Renal cortical epithelial cell (primary cell): ENCODE data around the gene ASPA. TPM values are rescaled to one million over a fixed set of nuclear protein-coding genes. Genes with fewer than 3 reads are reported as not detected.
"Not testable (repeated sequence)": the region's sequence is repeated elsewhere in the genome, so short reads cannot be mapped to it uniquely, and the experiment has no call there.

ENCODE experiments used
- DNase-seq: peaks from one replicate; pipeline ENCODE4 v3.0.0-alpha.2; 2011; ENCODE audit warnings: low read depth
- total RNA-seq: library from RNA; depleted of rRNA; stranded (reverse); fragments of >200 nt; gene quantifications from 2 replicates; pipeline ENCODE4 v1.2.3, GENCODE V29; 2014

The ASPA gene
- total RNA-seq, 1 donor from 2014 or later = 0.20 TPM

GRCh38 chr17:3507869-3508268 lies 32.1 kb downstream of the ASPA start:
- peak; percentile 5 for DNase-seq

- no peak for DNase-seq
Measured at GRCh38 chr17:3510090-3510489, 34.3 kb downstream of the ASPA start.

GRCh38 chr17:3511852-3512504 lies 36.2 kb downstream of the ASPA start:
- no peak for DNase-seq

GRCh38 chr17:3512505-3513171 lies 36.8 kb downstream of the ASPA start:
- no peak for DNase-seq

GRCh38 chr17:3513305-3514035 lies 37.7 kb downstream of the ASPA start:
- DNase-seq = no peak

GRCh38 chr17:3514167-3514566 lies 38.4 kb downstream of the ASPA start:
- not testable (repeated sequence) for DNase-seq

GRCh38 chr17:3514873-3515272 lies 39.1 kb downstream of the ASPA start:
- no peak for DNase-seq

- not testable (repeated sequence) for DNase-seq
Measured at GRCh38 chr17:3519472-3519871, 43.7 kb downstream of the ASPA start.

GRCh38 chr17:3524024-3524423 lies 48.2 kb downstream of the ASPA start:
- no peak for DNase-seq

- no peak for DNase-seq
Measured at GRCh38 chr17:3526491-3526890, 50.7 kb downstream of the ASPA start.

GRCh38 chr17:3526971-3527370 lies 51.2 kb downstream of the ASPA start:
- no peak for DNase-seq

GRCh38 chr17:3527468-3527867 lies 51.7 kb downstream of the ASPA start:
- DNase-seq = no peak

GRCh38 chr17:3527896-3528295 lies 52.1 kb downstream of the ASPA start:
- DNase-seq = no peak

GRCh38 chr17:3528403-3528851 lies 52.6 kb downstream of the ASPA start:
- DNase-seq = no peak

- DNase-seq = peak; percentile 4
Measured at GRCh38 chr17:3528880-3529511, 53.2 kb downstream of the ASPA start.

GRCh38 chr17:3529817-3530741 lies 54.3 kb downstream of the ASPA start:
- no peak for DNase-seq

- no peak for DNase-seq
Measured at GRCh38 chr17:3531266-3532101, 55.7 kb downstream of the ASPA start.

- no peak for DNase-seq
Measured at GRCh38 chr17:3532106-3532858, 56.5 kb downstream of the ASPA start.

- no peak for DNase-seq
Measured at GRCh38 chr17:3532859-3533142, 57.0 kb downstream of the ASPA start.

- no peak for DNase-seq
Measured at GRCh38 chr17:3533752-3534151, 58.0 kb downstream of the ASPA start.
